GM12864 (cell line): Measurements from ENCODE around the gene WDR36.

Source experiments
- DNase-seq: peaks from one replicate; pipeline ENCODE4 v3.0.0-alpha.2; 2011; ENCODE audit warnings: low read depth
- H3K4me3 ChIP-seq: 2 replicates; pipeline ENCODE4 v1.5.1; 2011; ENCODE audit warnings: mild to moderate bottlenecking, low read depth, low read length, control low read depth
- TF ChIP-seq, protein P1 (sequence below): IDR thresholded peaks from 2 replicates; pipeline ENCODE4 v1.5.1; 2011; ENCODE audit warnings: low read depth, mild to moderate bottlenecking, moderate library complexity, low read length, control low read depth, inconsistent platforms; ENCODE audit errors: missing control alignments

The WDR36 gene

DNA sequence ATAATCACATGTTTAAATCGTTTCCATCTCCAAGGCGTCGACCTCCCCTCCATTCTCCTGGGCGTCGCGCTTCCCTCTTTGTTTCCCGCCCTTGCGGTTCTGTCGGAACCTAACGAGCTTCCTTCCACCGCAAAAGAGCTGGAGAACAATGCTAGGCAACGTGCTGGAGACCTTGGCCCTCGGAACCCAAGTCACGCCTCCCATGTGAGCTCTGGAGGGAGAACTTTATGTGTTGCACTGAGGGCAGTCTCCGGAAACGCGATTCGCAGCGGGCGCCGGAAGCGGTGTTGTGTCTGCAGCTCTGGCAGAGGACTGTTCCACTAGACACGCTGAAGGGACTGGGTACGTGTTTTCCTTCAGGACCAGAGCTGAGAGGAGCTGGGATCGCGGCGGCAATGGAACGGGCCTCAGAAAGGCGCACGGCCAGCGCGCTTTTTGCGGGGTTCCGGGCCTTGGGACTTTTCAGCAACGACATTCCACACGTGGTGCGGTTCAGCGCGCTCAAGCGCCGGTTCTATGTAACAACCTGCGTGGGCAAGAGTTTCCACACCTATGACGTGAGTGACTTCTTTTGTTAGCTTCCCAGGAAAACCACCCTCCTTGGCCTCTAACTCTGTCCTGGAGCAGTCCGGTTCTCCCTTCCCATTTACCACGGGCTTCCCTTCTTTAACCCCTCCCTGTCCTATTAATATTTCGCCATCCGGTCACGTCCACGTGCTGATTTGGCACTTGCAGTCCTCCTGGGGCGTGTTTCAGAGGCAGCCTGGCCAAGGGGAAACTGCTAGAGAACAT, at the start of gene WDR36:
Gene WDR36, plus strand, starts transcription at position 287 of the 792 bp plus-strand sequence. Its CDS starts 109 bp downstream, at position 396.
- peak; percentile 84 for DNase-seq
- TF ChIP-seq, protein P1, sequence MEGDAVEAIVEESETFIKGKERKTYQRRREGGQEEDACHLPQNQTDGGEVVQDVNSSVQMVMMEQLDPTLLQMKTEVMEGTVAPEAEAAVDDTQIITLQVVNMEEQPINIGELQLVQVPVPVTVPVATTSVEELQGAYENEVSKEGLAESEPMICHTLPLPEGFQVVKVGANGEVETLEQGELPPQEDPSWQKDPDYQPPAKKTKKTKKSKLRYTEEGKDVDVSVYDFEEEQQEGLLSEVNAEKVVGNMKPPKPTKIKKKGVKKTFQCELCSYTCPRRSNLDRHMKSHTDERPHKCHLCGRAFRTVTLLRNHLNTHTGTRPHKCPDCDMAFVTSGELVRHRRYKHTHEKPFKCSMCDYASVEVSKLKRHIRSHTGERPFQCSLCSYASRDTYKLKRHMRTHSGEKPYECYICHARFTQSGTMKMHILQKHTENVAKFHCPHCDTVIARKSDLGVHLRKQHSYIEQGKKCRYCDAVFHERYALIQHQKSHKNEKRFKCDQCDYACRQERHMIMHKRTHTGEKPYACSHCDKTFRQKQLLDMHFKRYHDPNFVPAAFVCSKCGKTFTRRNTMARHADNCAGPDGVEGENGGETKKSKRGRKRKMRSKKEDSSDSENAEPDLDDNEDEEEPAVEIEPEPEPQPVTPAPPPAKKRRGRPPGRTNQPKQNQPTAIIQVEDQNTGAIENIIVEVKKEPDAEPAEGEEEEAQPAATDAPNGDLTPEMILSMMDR, result no peak
- H3K4me3 ChIP-seq, result peak within 1 kb of the TSS; percentile 67

DNA sequence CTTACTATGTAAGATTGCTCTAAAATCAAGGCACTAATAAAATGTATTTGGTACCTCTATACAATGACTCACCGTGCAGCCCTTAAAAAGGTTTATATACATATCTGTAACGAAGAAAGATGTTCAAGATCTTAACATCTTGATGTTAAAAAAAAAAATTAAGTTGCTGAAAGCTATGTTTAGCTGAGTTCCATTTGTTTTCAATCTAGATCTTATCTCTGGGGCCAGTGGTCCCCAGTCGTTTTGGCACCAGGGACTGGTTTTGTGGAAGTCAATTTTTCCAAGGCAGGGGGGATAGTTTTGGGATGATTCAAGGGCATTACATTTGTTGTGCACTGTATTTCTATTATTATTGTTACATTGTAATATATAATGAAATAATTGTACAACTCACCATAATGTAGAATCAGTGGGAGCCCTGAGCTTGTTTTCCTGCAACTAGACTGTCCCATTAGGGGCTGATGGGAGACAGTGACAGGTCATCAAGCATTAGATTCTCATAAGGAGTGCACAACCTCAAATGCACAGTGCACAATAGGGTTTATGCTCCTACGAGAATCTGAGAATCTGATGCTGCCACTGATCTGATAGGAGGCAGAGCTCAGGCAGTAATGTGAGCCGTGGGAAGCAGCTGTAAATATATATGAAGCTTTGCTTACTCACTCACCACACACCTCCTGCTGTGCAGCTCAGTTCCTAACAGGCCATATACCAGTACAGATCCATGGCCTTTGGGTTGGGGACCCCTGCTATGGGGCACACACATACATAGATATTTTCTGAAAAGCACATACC, 48.2 kb upstream of the WDR36 start:
- no peak for DNase-seq
- H3K4me3 ChIP-seq, result no peak overlapping the region
- TF ChIP-seq, protein P1, result no peak

DNA sequence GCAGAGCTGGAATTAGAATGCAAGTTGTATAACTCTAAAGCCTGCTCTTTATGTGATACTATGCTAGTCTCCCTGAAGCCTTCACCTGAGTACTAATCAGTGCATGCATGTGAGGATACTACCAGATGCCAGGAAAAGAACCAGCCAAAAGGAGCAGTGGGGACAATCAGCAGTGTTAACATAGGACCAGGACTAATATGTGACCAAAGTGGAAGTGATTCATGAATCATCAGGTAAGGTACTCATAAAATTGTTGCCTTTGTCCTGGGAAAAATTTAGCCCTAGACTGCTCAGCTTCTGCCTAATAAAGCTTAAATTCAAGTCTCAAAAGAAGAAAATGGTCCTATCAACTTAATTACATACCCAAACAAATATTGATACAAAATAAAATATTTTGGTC, 34.1 kb upstream of the WDR36 start:
- no peak for DNase-seq
- no peak overlapping the region for H3K4me3 ChIP-seq
- TF ChIP-seq, protein P1, result no peak

DNA sequence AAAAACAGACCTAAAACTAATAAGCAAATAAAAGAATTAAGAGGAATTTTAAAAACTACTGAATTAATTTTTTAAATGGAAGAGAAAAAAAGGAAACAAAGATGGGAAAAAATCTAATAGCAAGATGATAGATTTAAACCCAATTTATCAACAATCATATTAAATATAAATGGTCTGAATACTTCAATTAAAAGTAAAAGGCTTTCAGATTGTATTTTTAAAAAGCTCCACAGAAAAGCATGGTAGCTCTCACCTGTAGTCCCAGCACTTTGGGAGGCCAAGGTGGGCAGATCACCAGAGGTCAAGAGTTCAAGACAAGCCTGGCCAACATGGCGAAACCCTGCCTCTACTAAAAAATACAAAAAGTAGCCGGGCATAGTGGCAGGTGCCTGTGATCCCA, 32.0 kb upstream of the WDR36 start:
- no peak overlapping the region for H3K4me3 ChIP-seq
- TF ChIP-seq, protein P1, result no peak
- no peak for DNase-seq

DNA sequence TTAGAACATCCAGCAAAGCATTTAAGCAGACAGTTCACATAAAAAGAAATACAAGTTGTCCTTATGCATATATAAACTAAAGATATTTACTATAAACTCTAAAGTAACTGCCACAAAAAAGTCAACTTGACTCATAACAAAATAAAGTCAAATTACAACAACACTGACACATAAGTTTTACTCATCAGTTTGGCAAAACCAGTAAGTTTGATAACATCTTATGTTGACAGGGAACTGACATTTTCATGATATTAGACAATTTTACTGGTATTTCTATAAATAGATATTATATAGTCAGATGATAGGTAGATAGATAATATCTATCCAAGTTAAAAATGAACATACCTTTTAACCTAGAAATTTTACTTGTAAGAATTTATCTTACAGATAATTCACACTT, 30.5 kb upstream of the WDR36 start:
- no peak for DNase-seq
- TF ChIP-seq, protein P1, result no peak
- no peak overlapping the region for H3K4me3 ChIP-seq

DNA sequence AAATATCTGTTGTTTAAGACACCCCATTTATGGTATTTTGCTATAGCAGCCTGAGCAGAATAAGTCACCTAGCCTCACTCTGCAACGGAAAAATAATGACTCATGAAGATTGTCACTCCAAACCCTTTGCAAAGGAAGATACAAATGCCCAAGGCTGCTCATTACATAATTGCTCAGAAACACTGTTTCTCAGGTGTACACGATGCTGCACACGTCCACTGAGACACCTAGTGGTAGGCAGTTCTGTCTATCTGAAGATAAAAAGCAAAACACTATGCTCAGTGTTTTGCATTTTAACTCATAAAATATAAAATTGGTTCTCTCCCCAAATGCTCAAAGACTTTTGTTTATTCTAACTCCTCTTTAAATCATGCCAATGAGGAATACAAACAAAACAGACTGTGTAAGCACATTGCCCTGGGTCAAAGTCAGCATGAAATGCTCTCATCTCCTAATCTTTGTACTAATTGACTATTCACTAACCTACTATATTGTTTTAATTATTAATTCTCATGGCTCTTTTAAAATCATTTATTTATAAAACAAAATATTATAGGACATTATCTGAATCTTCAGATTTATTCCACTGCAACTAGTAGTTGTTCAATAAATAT, 28.3 kb upstream of the WDR36 start:
- DNase-seq, result no peak
- TF ChIP-seq, protein P1, result peak; percentile 55
- H3K4me3 ChIP-seq, result no peak overlapping the region
